Right atrium auricular region (tissue), 2 donors: ENCODE results near the gene PMM2. TPM values are rescaled to one million over a fixed set of nuclear protein-coding genes. Genes with fewer than 3 reads are reported as not detected.

Source experiments
- DNase-seq: peaks from one replicate; pipeline ENCODE4 v3.0.0-alpha.2; 2019; ENCODE audit warnings: low spot score
- H3K27ac ChIP-seq, 2 donors: fragments of 200-600 bp; sonication (generic); 1 replicate in 1 of 2; 2 replicates in 1 of 2; pipeline ENCODE4 v1.5.1; 2016 to 2019
- H3K27me3 ChIP-seq, 2 donors: fragments of 200-600 bp; sonication (generic); one replicate each; pipeline versions ENCODE4 v1.5.1 to v1.6.0; 2017 to 2019
- H3K36me3 ChIP-seq: fragments of 200-600 bp; sonication (generic); one replicate; pipeline ENCODE4 v1.5.1; 2016
- H3K4me1 ChIP-seq, 2 donors: fragments of 200-600 bp; sonication (generic); one replicate each; pipeline versions ENCODE4 v1.5.1 to v1.6.0; 2017 to 2019
- H3K4me3 ChIP-seq, 2 donors: fragments of 200-600 bp; sonication (generic); 1 replicate in 1 of 2; 2 replicates in 1 of 2; pipeline ENCODE4 v1.5.1; 2017 to 2019; ENCODE audit warnings: mild to moderate bottlenecking in 1 of 2, moderate library complexity in 1 of 2
- H3K9me3 ChIP-seq, 2 donors: fragments of 200-600 bp; sonication (generic); one replicate each; pipeline ENCODE4 v1.5.1; 2019
- total RNA-seq, 2 donors: library from RNA; depleted of rRNA; stranded (reverse); fragments of >200 nt; gene quantifications; one replicate each; pipeline ENCODE4 v1.1.0, GENCODE V29; 2016
- TF ChIP-seq, protein P1 (sequence below), 2 donors: fragments of 200-600 bp; sonication (generic); IDR thresholded peaks; one replicate each; pipeline ENCODE4 v1.5.1; 2019; ENCODE audit warnings: antibody characterized with exemption in 2 of 2

Gene PMM2
- total RNA-seq, 2 donors from 2014 or later, result 14.5 to 20.5 TPM

DNA sequence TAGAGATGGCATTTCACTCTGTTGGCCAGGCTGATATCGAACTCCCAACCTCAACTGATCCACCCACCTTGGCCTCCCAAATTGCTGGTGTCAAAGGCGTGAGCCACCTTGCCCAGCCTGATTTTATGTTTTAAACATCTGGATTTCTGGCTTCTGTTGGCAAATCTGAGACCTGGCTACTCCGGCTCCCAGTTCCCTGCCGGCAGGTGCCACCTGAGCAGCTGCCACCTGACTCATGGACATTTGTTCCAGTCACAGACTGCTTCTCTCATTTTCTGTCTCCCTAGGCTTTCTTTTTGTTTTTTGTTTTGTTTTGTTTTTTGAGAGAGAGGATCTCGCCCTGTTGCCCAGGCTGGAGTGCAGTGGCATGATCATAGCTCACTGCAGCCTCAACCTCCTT lies 9.6 kb downstream of the PMM2 start:
- no peaks in the 10 kb centered on the region for H3K4me1 ChIP-seq
- TF ChIP-seq, protein P1, sequence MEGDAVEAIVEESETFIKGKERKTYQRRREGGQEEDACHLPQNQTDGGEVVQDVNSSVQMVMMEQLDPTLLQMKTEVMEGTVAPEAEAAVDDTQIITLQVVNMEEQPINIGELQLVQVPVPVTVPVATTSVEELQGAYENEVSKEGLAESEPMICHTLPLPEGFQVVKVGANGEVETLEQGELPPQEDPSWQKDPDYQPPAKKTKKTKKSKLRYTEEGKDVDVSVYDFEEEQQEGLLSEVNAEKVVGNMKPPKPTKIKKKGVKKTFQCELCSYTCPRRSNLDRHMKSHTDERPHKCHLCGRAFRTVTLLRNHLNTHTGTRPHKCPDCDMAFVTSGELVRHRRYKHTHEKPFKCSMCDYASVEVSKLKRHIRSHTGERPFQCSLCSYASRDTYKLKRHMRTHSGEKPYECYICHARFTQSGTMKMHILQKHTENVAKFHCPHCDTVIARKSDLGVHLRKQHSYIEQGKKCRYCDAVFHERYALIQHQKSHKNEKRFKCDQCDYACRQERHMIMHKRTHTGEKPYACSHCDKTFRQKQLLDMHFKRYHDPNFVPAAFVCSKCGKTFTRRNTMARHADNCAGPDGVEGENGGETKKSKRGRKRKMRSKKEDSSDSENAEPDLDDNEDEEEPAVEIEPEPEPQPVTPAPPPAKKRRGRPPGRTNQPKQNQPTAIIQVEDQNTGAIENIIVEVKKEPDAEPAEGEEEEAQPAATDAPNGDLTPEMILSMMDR (IDR thresholded peaks at IDR 0.05), result no peak
- no peak overlapping the region for H3K4me3 ChIP-seq
- H3K27ac ChIP-seq, result no peak overlapping the region
- no peaks in the 10 kb centered on the region for H3K9me3 ChIP-seq
- DNase-seq, result no peak
- peaks cover 92% of the 10 kb centered on the region for H3K36me3 ChIP-seq
- H3K27me3 ChIP-seq, result no peaks in the 10 kb centered on the region

DNA sequence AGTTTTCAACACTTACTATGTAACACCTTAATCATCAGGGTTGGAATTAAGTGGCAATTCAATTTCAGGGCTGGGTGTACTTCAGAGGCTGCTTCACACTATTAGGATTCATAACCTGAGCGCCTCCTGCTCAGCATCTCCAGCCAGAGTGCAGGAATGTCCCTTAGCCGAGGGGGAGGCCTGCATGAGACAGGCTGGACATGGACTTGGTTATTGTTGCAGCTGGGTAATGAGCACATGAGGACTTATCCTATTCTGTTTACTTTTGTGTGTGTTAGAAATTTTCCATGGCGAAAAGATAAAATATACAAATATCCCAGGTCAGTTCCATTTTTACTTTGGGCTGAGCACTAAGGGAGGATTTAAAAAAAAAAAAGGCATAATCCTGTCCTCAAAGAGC lies 10.4 kb downstream of the PMM2 start:
- DNase-seq, result no peak
- Histone ChIP-seq H3K27ac (no peak overlapping the region), H3K4me3 (no peak overlapping the region), H3K36me3 (peaks cover 93% of the 10 kb centered on the region), H3K27me3 (no peaks in the 10 kb centered on the region), H3K9me3 (no peaks in the 10 kb centered on the region), H3K4me1 (no peaks in the 10 kb centered on the region)
- TF ChIP-seq, protein P1 (IDR thresholded peaks at IDR 0.05), result no peak

DNA sequence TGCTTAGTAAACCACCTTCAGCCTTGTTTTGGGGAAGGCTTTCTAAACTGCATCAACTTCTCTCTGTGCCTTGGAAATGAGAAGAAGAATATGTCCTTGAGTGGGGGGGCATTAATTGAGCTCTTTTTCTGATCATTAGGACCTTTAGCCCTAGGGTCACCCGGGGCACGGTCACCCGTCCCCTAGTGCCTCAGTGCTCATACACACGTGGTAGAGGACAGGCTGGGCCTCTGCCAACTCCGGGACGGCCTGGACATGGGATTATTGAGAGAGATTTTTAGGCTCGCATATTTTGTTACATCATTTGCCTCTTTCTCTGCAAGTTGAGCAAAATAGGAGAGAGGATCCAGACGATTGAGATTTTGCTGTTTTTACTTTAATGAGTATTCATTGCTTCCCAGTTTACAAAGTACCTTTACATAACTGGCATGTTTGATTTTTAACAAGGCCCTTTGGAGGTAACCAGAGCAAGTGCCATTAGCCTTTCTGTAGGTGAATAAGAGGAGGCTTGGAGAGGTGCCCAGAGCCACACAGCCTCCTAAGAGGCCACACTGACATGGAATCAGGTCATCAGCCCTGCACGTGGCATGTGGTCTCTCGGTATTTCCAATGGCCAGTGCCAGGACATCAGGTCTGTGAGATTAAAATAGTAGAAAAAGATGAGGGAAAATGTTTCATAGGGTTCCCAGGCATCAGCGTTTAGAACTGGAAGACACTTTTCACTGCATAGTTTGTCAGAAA lies 11.1 kb downstream of the PMM2 start:
- H3K4me1 ChIP-seq, result no peaks in the 10 kb centered on the region
- H3K9me3 ChIP-seq, result no peaks in the 10 kb centered on the region
- H3K27me3 ChIP-seq, result no peaks in the 10 kb centered on the region
- peaks cover 97% of the 10 kb centered on the region for H3K36me3 ChIP-seq
- no peak for DNase-seq
- no peak overlapping the region for H3K27ac ChIP-seq
- no peak overlapping the region for H3K4me3 ChIP-seq
- TF ChIP-seq, protein P1 (IDR thresholded peaks at IDR 0.05), result no peak

DNA sequence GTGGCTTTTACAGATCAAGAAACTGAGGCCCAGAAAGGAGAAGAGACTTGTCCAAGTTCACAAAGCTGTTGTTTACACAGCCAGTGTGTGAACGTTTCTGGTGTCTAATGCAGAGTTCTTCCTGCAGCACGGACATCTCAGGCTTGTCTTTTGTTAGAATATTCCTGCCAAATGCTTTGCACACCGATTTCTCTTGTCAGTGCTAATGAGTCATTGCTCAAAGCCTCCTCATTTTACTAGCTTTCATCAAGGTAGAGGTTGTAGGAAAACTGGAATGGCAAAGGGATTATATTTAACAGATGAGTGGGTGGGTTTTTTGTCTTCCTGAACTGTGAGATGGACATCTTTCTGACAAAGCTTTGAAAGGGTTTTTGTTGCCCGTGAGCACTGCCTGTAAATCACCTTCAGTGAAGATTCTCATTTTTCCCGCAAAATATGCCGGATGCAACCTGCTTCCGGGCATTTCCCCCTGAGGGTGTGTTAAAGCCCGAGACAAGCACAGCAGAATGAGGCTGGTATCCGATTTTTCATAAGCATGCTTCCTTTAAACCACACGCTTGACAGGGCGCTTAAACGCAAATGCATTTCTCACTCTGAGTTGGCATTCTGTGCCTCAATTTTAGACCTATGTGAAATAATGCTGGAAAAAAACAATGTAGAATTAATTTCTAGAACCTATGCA lies 14.7 kb downstream of the PMM2 start:
- Histone ChIP-seq H3K4me3 (no peak overlapping the region), H3K27ac (no peak overlapping the region), H3K9me3 (no peaks in the 10 kb centered on the region), H3K36me3 (peaks cover 90% of the 10 kb centered on the region), H3K27me3 (no peaks in the 10 kb centered on the region), H3K4me1 (no peaks in the 10 kb centered on the region)
- DNase-seq, result no peak
- TF ChIP-seq, protein P1 (IDR thresholded peaks at IDR 0.05), result no peak

DNA sequence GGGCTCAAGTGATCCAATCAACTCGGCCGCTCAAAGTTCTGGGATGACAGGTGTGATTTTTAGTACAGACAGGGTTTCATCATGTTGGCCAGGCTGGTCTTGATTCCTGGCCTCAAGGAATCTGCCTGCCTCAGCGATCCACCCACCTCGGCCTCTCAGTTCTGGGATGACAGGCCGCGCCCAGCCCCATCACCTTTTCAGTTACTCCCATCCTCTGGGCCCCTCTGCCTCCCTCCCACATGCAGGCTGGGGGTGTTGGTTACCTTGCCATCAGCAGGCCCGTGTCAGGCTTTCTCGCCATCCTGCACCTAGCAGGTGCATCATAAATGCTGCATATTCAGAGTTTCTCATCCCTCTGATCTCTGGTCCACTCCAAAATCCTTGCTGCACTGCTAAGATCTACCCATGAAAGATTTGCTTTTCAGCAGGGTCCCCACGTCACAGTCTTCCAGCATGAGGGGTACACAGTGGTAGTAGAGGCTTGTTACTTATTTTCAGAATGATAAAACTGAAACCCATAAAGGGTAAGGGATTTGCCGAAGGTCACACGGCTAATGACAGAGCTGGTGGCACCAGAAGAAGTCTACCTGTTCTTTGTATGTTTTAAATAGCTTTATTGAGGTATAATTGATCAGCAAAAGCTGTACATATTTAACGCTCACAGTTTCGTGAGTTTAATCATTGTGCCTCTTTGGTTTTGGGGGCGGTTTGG lies 16.6 kb downstream of the PMM2 start:
- DNase-seq, result no peak
- TF ChIP-seq, protein P1 (IDR thresholded peaks at IDR 0.05), result no peak
- Histone ChIP-seq H3K36me3 (peaks cover 82% of the 10 kb centered on the region), H3K4me1 (peaks cover 0 to 9% of the 10 kb centered on the region in 2 donors), H3K4me3 (no peak overlapping the region), H3K27me3 (no peaks in the 10 kb centered on the region), H3K9me3 (no peaks in the 10 kb centered on the region), H3K27ac (no peak overlapping the region)
